ENCODE data around the gene STK32C.

The STK32C gene

GRCh38 chr10:132213917-132214316 is 93.8 kb downstream of the STK32C start:
- no peaks in the 10 kb centered on the region for H3K27me3 Mint-ChIP-seq
- no peak overlapping the region for H3K27ac Mint-ChIP-seq
- peaks cover 22% of the 10 kb centered on the region for H3K9me3 Mint-ChIP-seq
- H3K4me3 Mint-ChIP-seq, result no peak overlapping the region
- peaks cover 58% of the 10 kb centered on the region for H3K36me3 Mint-ChIP-seq (ENCODE audit: low read depth)
- H3K4me1 Mint-ChIP-seq (ENCODE audit: low read depth), result no peaks in the 10 kb centered on the region

GRCh38 chr10:132212816-132213215 is 94.9 kb downstream of the STK32C start:
- H3K9me3 Mint-ChIP-seq, result peaks cover 19% of the 10 kb centered on the region
- H3K27me3 Mint-ChIP-seq, result no peaks in the 10 kb centered on the region
- H3K4me3 Mint-ChIP-seq, result no peak overlapping the region
- H3K4me1 Mint-ChIP-seq (ENCODE audit: low read depth), result no peaks in the 10 kb centered on the region
- peaks cover 52% of the 10 kb centered on the region for H3K36me3 Mint-ChIP-seq (ENCODE audit: low read depth)
- no peak overlapping the region for H3K27ac Mint-ChIP-seq

- no peaks in the 10 kb centered on the region for H3K4me1 Mint-ChIP-seq (ENCODE audit: low read depth)
- no peak overlapping the region for H3K4me3 Mint-ChIP-seq
- no peak overlapping the region for H3K27ac Mint-ChIP-seq
- peaks cover 13% of the 10 kb centered on the region for H3K9me3 Mint-ChIP-seq
- H3K27me3 Mint-ChIP-seq, result no peaks in the 10 kb centered on the region
- peaks cover 37% of the 10 kb centered on the region for H3K36me3 Mint-ChIP-seq (ENCODE audit: low read depth)
Observed at GRCh38 chr10:132211246-132211645, 96.5 kb downstream of the STK32C start.

GRCh38 chr10:132210766-132211165 is 97.0 kb downstream of the STK32C start:
- no peaks in the 10 kb centered on the region for H3K4me1 Mint-ChIP-seq (ENCODE audit: low read depth)
- H3K36me3 Mint-ChIP-seq (ENCODE audit: low read depth), result peaks cover 34% of the 10 kb centered on the region
- peaks cover 13% of the 10 kb centered on the region for H3K9me3 Mint-ChIP-seq
- H3K27ac Mint-ChIP-seq, result no peak overlapping the region
- no peak overlapping the region for H3K4me3 Mint-ChIP-seq
- no peaks in the 10 kb centered on the region for H3K27me3 Mint-ChIP-seq

- Mint-ChIP-seq H3K4me1 (ENCODE audit: low read depth) (no peaks in the 10 kb centered on the region), H3K36me3 (ENCODE audit: low read depth) (peaks cover 29% of the 10 kb centered on the region), H3K4me3 (no peak overlapping the region), H3K27ac (no peak overlapping the region), H3K27me3 (no peaks in the 10 kb centered on the region), H3K9me3 (peaks cover 13% of the 10 kb centered on the region)
Observed at GRCh38 chr10:132209978-132210530, 97.7 kb downstream of the STK32C start.

GRCh38 chr10:132209130-132209529 is 98.6 kb downstream of the STK32C start:
- Mint-ChIP-seq H3K27me3 (no peaks in the 10 kb centered on the region), H3K27ac (peak overlapping the region; percentile 12), H3K4me3 (no peak overlapping the region), H3K36me3 (ENCODE audit: low read depth) (peaks cover 19% of the 10 kb centered on the region), H3K9me3 (peaks cover 7% of the 10 kb centered on the region), H3K4me1 (ENCODE audit: low read depth) (no peaks in the 10 kb centered on the region)

GRCh38 chr10:132208462-132209050 is 99.2 kb downstream of the STK32C start:
- peaks cover 2% of the 10 kb centered on the region for H3K9me3 Mint-ChIP-seq
- no peaks in the 10 kb centered on the region for H3K4me1 Mint-ChIP-seq (ENCODE audit: low read depth)
- peak overlapping the region; percentile 12 for H3K27ac Mint-ChIP-seq
- no peaks in the 10 kb centered on the region for H3K27me3 Mint-ChIP-seq
- no peak overlapping the region for H3K4me3 Mint-ChIP-seq
- H3K36me3 Mint-ChIP-seq (ENCODE audit: low read depth), result peaks cover 15% of the 10 kb centered on the region

- Mint-ChIP-seq H3K36me3 (ENCODE audit: low read depth) (peaks cover 9% of the 10 kb centered on the region), H3K27me3 (no peaks in the 10 kb centered on the region), H3K9me3 (no peaks in the 10 kb centered on the region), H3K4me3 (no peak overlapping the region), H3K4me1 (ENCODE audit: low read depth) (no peaks in the 10 kb centered on the region), H3K27ac (no peak overlapping the region)
Observed at GRCh38 chr10:132207536-132208461, 100.0 kb downstream of the STK32C start.

GRCh38 chr10:132206806-132207535 is 100.8 kb downstream of the STK32C start:
- H3K4me1 Mint-ChIP-seq (ENCODE audit: low read depth), result no peaks in the 10 kb centered on the region
- peaks cover under 1% of the 10 kb centered on the region for H3K36me3 Mint-ChIP-seq (ENCODE audit: low read depth)
- no peak overlapping the region for H3K4me3 Mint-ChIP-seq
- H3K27me3 Mint-ChIP-seq, result no peaks in the 10 kb centered on the region
- H3K9me3 Mint-ChIP-seq, result no peaks in the 10 kb centered on the region
- no peak overlapping the region for H3K27ac Mint-ChIP-seq

- Mint-ChIP-seq H3K27ac (no peak overlapping the region), H3K4me1 (ENCODE audit: low read depth) (no peaks in the 10 kb centered on the region), H3K27me3 (no peaks in the 10 kb centered on the region), H3K9me3 (no peaks in the 10 kb centered on the region), H3K36me3 (ENCODE audit: low read depth) (no peaks in the 10 kb centered on the region), H3K4me3 (no peak overlapping the region)
Observed at GRCh38 chr10:132206377-132206745, 101.4 kb downstream of the STK32C start.

- H3K9me3 Mint-ChIP-seq, result no peaks in the 10 kb centered on the region
- no peaks in the 10 kb centered on the region for H3K4me1 Mint-ChIP-seq (ENCODE audit: low read depth)
- no peaks in the 10 kb centered on the region for H3K36me3 Mint-ChIP-seq (ENCODE audit: low read depth)
- no peak overlapping the region for H3K27ac Mint-ChIP-seq
- no peaks in the 10 kb centered on the region for H3K27me3 Mint-ChIP-seq
- H3K4me3 Mint-ChIP-seq, result no peak overlapping the region
Observed at GRCh38 chr10:132205650-132206376, 101.9 kb downstream of the STK32C start.

GRCh38 chr10:132204781-132205473 is 102.8 kb downstream of the STK32C start:
- H3K36me3 Mint-ChIP-seq (ENCODE audit: low read depth), result no peaks in the 10 kb centered on the region
- H3K27ac Mint-ChIP-seq, result no peak overlapping the region
- H3K9me3 Mint-ChIP-seq, result no peaks in the 10 kb centered on the region
- no peaks in the 10 kb centered on the region for H3K4me1 Mint-ChIP-seq (ENCODE audit: low read depth)
- no peaks in the 10 kb centered on the region for H3K27me3 Mint-ChIP-seq
- no peak overlapping the region for H3K4me3 Mint-ChIP-seq

- H3K27ac Mint-ChIP-seq, result no peak overlapping the region
- H3K4me3 Mint-ChIP-seq, result no peak overlapping the region
- no peaks in the 10 kb centered on the region for H3K36me3 Mint-ChIP-seq (ENCODE audit: low read depth)
- no peaks in the 10 kb centered on the region for H3K4me1 Mint-ChIP-seq (ENCODE audit: low read depth)
- no peaks in the 10 kb centered on the region for H3K9me3 Mint-ChIP-seq
- no peaks in the 10 kb centered on the region for H3K27me3 Mint-ChIP-seq
Observed at GRCh38 chr10:132204078-132204780, 103.5 kb downstream of the STK32C start.
